ENCODE measurements around the gene DAPK2.

DAPK2 gene

DNA sequence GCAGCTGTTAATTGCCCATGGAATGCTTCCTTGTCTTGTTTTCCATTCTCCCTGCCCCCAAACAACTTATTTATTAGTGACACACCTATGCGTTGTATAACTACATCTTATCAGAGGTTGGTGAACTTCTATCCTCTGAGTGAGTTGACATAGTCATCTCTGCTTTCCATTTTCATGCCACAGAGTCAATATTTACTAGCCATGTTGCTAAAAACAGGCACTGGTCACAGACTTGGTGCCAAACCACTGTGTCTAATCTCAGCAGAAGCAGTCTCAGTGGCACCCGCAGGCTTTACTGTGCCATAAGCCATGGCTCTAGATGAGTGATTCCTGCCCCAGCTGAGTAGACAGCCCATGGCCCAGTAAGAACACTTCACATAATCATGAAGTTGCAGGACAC, 26.5 kb downstream of the DAPK2 start:
- no peak for TF ChIP-seq GATA2 (IDR thresholded peaks at IDR 0.05; ENCODE audit: low read depth, low read length)
- TF ChIP-seq GATA3 (IDR thresholded peaks at IDR 0.05; ENCODE audit: low read depth, low read length) = no peak

DNA sequence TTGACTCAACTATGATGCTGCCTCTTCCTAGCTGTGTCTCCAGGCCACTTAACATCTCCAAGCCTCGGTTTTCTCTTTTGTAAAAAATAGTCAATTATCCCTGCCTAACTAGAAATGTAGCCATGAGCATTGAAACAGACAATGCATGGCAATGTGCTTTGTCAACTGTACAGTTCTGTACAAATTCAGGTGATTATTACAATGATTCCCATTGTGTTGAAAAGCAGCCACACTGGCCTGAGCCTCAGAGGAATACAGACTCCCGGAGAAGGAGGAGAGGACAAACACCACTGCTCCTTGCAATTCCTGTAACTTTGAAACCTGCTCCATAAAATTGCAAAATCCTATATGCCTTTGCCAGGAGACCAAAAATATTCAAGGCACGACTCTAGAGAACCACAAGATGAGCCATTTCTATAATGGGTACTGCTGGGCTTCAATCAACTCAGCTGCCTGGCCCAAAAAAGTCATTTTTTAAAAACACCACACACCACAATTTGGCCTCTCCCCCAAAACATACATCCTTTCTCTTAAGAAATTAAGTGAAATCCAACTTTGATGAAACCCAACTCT, 28.6 kb downstream of the DAPK2 start:
- TF ChIP-seq GATA3 (IDR thresholded peaks at IDR 0.05; ENCODE audit: low read depth, low read length) = no peak
- TF ChIP-seq GATA2 (IDR thresholded peaks at IDR 0.05; ENCODE audit: low read depth, low read length) = no peak

DNA sequence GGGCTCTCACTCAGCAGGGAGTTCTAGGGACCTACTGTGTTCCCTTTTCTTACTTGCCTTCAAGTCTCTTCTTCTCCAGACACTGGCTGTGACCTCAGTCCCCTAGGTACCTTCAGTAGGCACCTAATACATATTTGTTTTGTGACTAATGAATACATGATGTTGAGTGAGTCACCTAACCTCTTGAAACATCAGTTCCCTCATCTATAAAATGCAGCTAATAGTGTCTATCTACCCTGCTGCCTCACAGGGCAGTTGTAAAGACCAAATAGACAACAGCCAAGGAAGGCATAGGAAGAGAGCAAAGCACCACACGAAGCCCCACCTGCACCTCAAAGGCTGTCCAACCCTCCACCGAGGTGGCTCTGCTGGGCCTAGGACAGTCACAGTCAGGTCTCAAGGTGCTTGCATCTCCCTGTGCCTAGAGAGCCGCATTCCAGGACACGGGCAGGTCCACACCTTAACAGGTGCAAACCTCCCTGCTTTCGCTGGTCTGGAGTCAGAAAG, 29.1 kb downstream of the DAPK2 start:
- no peak for TF ChIP-seq GATA2 (IDR thresholded peaks at IDR 0.05; ENCODE audit: low read depth, low read length)
- TF ChIP-seq GATA3 (IDR thresholded peaks at IDR 0.05; ENCODE audit: low read depth, low read length) = no peak

DNA sequence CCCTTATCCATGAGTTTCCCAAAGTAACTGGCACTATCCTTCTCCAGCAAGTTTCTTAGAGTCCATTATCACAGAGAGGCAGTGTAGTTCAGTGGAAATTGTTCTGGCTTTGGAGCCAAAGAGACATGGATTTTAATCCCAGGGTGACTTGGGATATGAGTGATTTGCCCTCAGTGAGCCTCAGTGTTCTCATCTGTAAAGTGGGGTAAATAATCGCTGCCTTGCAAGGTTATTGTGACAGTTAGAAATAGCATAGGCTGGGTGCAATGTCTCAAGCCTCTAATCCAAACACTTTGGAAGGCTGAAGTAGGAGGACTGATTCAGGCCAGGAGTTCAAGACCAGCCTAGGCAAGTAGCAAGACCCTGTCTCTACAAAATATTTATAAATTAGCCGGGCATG, 30.0 kb downstream of the DAPK2 start:
- no peak for TF ChIP-seq GATA2 (IDR thresholded peaks at IDR 0.05; ENCODE audit: low read depth, low read length)
- TF ChIP-seq GATA3 (IDR thresholded peaks at IDR 0.05; ENCODE audit: low read depth, low read length) = no peak

DNA sequence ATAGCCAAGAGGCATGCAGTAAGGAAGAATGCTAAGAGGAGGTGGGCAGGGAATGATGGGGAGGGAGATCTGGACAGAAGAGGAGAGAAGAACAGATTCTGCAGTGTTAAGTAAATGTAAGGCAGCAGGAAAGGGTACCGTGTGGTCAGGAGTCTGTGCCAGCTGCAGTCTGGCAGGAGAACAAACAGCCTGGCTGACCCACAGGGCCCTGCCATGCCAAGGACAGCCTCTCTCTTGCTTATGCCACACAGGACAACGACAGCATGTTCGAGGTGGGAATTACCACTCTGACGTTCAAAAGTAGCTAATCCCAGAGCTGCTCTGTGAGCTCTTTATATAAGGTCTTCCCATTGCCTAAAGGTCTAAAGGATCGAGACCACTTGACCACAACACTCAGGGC, 31.3 kb downstream of the DAPK2 start:
- TF ChIP-seq GATA3 (IDR thresholded peaks at IDR 0.05; ENCODE audit: low read depth, low read length) (no peak), GATA2 (IDR thresholded peaks at IDR 0.05; ENCODE audit: low read depth, low read length) (no peak)

DNA sequence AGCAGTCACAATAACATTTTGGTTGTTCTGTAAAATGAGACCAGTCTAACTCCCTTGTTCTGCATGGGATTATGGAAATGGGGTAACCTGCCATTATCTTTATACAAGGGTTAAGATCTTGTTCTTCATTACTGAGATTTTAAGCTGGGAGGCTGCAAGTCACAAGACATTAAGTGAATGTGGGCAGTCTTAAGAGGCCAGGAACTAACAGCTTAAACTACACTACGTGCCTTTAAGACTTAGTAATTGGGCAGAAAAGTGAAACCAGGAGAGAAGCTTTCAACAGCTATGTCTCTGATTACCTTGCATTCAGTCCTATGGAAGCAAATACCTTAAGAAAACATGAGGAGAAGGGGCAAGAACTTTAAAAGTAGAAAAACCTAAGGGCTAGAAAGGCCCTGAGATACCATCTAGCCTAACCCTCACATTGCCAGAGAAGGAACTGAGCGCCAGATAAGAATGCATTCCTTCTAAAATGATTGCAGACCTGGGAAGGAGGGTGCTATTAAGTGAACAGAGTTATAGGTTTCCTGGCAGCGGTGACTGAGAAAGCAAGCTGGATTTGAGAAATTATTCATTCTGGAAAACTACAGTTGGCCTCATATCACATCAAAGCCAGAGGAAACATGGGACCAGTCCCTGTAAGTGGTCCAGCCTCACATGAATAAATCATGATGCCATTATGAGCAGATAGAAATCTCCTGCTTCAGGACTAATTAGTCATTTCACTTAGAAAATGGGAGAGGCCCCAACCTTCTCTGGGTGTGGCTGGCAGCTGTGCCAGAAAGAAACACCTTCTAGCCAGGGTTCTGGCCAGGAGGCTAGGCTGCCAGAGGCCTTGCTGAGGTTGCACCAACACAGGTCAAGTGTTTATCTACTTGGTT, 32.9 kb downstream of the DAPK2 start:
- TF ChIP-seq GATA3 (IDR thresholded peaks at IDR 0.05; ENCODE audit: low read depth, low read length) (no peak), GATA2 (IDR thresholded peaks at IDR 0.05; ENCODE audit: low read depth, low read length) (peak; percentile 34; the same call in 1 of the 2 replicates)

DNA sequence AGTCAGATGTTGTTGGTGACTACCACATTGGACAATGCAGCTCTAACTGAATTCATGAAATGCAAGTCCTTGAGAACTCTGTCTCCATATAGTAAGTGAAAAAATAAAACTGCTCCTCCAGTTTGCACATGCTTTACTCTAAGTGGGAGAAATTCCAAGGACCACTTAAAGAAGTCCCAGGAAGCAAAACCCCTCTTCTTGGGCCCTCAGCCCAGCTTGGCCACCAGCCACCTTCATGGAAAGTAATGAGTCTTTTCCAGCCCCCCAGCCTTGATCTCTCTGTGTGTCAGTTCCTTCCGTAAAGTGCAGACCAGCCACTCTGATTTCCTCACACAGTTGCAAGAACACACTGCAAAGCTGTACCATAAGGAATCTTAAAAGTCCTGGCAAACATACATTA, 34.5 kb downstream of the DAPK2 start:
- TF ChIP-seq GATA2 (IDR thresholded peaks at IDR 0.05; ENCODE audit: low read depth, low read length) (no peak), GATA3 (IDR thresholded peaks at IDR 0.05; ENCODE audit: low read depth, low read length) (no peak)

DNA sequence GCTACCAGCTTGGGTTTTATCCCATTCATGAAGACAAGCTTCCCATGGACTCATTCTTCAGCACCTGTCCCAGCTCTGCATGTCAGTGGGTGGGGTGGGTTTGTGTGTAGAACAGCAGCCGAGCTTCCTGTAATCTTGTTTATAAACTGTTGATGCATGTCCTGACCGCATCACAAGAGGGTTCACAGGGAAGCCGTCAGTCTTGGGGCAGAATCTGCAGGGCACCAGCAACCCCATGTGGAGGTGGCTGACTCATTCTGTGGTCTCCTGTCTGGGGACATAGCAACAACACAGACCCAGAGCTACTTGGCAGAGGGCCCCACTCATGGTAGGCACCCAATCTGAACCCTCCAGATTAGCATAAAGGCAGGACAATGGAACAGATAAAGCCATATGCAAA, 35.6 kb downstream of the DAPK2 start:
- TF ChIP-seq GATA3 (IDR thresholded peaks at IDR 0.05; ENCODE audit: low read depth, low read length) = no peak
- TF ChIP-seq GATA2 (IDR thresholded peaks at IDR 0.05; ENCODE audit: low read depth, low read length) = no peak

DNA sequence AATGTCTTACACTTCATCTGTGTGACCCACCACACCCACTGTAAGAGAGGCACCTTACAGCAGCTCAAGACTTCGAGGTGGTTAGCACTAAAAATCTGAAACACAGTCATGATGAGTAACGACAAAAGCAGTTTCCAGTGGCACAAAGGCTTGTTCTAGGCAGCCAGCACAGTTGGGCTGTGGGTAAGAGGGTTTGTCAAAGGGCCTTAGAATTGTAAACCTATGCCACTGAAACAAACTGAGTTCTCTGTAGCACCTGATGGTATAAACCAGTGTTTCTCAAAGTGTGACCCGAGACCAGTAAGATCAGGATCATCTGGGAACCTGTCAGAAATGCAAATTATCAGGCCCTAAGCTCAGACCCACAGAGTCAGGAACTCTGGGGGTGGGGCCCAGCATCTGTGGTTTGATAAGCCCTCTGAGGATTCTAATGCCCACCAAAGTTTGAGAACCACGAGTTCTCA, 36.5 kb downstream of the DAPK2 start:
- TF ChIP-seq GATA2 (IDR thresholded peaks at IDR 0.05; ENCODE audit: low read depth, low read length) (no peak), GATA3 (IDR thresholded peaks at IDR 0.05; ENCODE audit: low read depth, low read length) (no peak)

DNA sequence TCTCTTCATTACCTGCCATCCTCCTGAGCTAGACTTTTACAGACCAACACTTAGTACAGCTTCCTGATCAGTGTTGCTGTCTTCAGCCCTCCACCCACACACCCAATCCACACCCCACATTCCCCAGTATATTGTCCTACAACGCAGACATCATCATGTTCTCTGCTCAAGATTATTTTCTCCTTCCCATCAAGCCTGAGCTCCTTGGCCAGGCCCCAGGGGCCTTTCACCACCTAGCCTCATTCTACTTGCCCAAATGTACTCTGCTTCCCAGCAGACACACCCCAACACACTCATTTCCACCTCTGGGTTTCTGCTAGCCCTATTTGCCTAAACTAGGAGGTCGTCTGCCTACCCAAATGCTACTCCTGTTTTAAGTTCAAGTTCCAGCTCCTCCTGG, 37.0 kb downstream of the DAPK2 start:
- TF ChIP-seq GATA2 (IDR thresholded peaks at IDR 0.05; ENCODE audit: low read depth, low read length) (no peak), GATA3 (IDR thresholded peaks at IDR 0.05; ENCODE audit: low read depth, low read length) (no peak)

DNA sequence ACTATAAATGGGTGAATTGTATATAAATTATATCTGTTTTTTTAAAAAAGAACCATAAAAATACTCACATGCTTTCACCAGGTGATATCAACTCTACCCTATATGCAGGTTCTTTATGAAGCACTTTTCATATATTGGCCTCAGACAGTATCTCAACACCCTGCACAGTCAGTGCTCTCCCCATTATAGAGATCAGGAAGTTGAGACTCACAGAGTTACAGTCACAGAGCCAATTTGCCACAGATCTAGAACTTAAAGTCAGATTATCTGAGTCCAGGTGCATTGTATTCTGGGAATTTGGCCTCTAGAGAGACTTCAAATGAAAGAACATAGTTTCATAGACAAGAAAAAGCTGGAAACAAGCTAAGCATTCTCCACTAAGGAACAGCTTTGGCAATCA, 38.1 kb downstream of the DAPK2 start:
- TF ChIP-seq GATA3 (IDR thresholded peaks at IDR 0.05; ENCODE audit: low read depth, low read length) (no peak), GATA2 (IDR thresholded peaks at IDR 0.05; ENCODE audit: low read depth, low read length) (no peak)

DNA sequence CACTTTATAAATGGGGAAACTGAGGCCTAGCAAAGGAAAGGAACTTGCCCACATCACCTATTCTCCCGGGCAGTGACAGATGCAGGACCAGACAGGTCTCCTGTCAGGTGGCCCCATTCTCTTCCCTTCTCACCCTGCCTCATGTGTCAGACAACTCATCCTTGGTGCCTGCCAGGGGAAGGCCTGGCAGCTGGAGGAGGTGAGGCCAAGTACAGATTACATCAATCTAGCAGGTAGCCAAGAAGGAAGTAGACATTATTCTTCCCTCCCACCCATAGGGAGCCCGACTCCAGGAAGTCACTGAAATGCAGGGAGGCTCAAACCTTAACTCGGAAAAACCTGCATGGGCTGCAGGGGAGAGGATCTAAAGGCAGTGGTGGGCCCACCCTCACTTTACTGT, 39.6 kb downstream of the DAPK2 start:
- TF ChIP-seq GATA3 (IDR thresholded peaks at IDR 0.05; ENCODE audit: low read depth, low read length) (no peak), GATA2 (IDR thresholded peaks at IDR 0.05; ENCODE audit: low read depth, low read length) (no peak)

DNA sequence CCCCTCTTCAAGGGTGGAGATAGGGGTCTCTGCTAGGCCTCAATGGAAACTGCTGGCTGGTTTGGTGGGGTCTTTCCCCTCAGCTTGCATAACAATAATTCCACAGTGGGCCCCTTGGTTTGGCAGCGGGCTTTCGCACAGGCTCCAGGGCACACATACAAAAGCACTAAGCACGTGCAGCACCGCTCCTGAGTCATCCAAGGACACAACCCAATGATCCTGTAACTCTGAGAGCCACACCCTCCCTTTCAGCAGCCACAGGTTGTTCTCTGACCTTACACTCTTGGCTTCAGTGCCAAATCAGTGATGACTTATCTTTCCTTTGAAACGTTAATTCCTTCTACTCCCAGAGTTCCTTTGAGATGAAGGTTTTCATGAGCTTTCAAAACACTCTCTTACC, 41.7 kb downstream of the DAPK2 start:
- no peak for TF ChIP-seq GATA3 (IDR thresholded peaks at IDR 0.05; ENCODE audit: low read depth, low read length)
- no peak for TF ChIP-seq GATA2 (IDR thresholded peaks at IDR 0.05; ENCODE audit: low read depth, low read length)

DNA sequence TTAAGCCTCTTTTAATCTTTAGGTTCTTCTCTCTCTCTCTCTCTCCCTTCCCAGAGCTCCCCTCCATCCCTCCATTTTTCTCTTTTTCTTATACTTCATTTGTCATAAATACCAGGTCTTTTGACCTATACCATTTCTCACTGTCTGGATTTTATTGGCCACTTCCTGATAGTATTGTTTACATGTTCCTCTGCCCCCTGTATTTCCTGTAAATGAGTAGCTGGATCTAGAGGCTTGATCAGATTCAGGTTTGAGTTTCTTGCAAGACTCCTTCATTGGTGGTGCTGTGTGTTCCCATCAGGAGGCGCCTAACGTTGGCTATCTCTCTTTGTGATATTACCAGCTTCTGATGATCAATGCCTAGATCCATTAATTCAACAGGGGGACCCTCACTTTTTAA, 42.2 kb downstream of the DAPK2 start:
- no peak for TF ChIP-seq GATA3 (IDR thresholded peaks at IDR 0.05; ENCODE audit: low read depth, low read length)
- TF ChIP-seq GATA2 (IDR thresholded peaks at IDR 0.05; ENCODE audit: low read depth, low read length) = no peak

DNA sequence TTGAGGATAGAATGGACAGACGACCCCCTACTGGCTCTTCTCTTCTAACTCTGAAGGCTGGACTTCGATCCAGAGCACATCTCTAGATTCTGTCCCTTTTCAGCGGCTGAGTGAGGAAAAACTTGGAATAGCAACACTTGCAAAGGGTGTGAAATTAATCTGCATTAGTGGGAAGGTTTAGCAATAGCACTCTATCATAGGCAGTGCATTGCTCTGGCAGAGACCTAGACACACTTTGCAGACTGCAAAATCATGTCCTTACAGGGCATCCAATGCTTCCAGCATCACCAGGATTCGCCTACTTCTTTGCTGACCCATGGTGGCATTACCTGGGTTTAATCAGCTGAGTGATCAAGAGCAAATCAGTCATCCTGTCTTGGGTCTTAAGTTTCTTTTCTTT, 43.1 kb downstream of the DAPK2 start:
- TF ChIP-seq GATA2 (IDR thresholded peaks at IDR 0.05; ENCODE audit: low read depth, low read length) (no peak), GATA3 (IDR thresholded peaks at IDR 0.05; ENCODE audit: low read depth, low read length) (no peak)

All from SH-SY5Y (cell line).